ENCODE results near the gene CACNA2D1. TPM values are rescaled to one million over a fixed set of nuclear protein-coding genes. Genes with fewer than 3 reads are reported as not detected.

CACNA2D1 gene
- total RNA-seq, 4 donors from 2014 or later = 29.8 to 47.6 (median 36.6) TPM

- no peak overlapping the region for H3K4me3 ChIP-seq
- H3K36me3 ChIP-seq = no peaks in the 10 kb centered on the region
- H3K4me1 ChIP-seq = no peaks in the 10 kb centered on the region
- no peaks in the 10 kb centered on the region for H3K27me3 ChIP-seq
- no peak for ATAC-seq
- TF ChIP-seq EP300 (IDR thresholded peaks at IDR 0.05) (no peak), CTCF (IDR thresholded peaks at IDR 0.05) (no peak), POLR2A (IDR thresholded peaks at IDR 0.05) (no peak), POLR2AphosphoS5 (IDR thresholded peaks at IDR 0.05) (no peak)
- no peak overlapping the region for H3K27ac ChIP-seq
- H3K9me3 ChIP-seq = no peaks in the 10 kb centered on the region
These were observed 168.9 kb downstream of the CACNA2D1 start for GRCh38 chr7:82274681-82275080.

GRCh38 chr7:82273886-82274285, 169.7 kb downstream of the CACNA2D1 start:
- WGBS, 2 donors (ENCODE audit: low coverage in 1 of 2) = 65 to 72% methylated on average over 3 of the region's 3 CpGs
- Histone ChIP-seq H3K4me1 (no peaks in the 10 kb centered on the region), H3K9me3 (no peaks in the 10 kb centered on the region), H3K27me3 (no peaks in the 10 kb centered on the region), H3K4me3 (no peak overlapping the region), H3K27ac (no peak overlapping the region), H3K36me3 (no peaks in the 10 kb centered on the region)
- TF ChIP-seq CTCF (IDR thresholded peaks at IDR 0.05) (no peak), EP300 (IDR thresholded peaks at IDR 0.05) (no peak), POLR2A (IDR thresholded peaks at IDR 0.05) (no peak), POLR2AphosphoS5 (IDR thresholded peaks at IDR 0.05) (no peak)
- ATAC-seq = no peak

GRCh38 chr7:82270870-82271269, 172.7 kb downstream of the CACNA2D1 start:
- no peaks in the 10 kb centered on the region for H3K4me1 ChIP-seq
- 80 to 100% methylated on average over 1 of the region's 1 CpG for WGBS, 2 donors (ENCODE audit: low coverage in 1 of 2)
- H3K36me3 ChIP-seq = no peaks in the 10 kb centered on the region
- no peaks in the 10 kb centered on the region for H3K9me3 ChIP-seq
- no peak for ATAC-seq
- no peaks in the 10 kb centered on the region for H3K27me3 ChIP-seq
- no peak overlapping the region for H3K4me3 ChIP-seq
- TF ChIP-seq POLR2A (IDR thresholded peaks at IDR 0.05) (no peak), POLR2AphosphoS5 (IDR thresholded peaks at IDR 0.05) (no peak), CTCF (IDR thresholded peaks at IDR 0.05) (no peak), EP300 (IDR thresholded peaks at IDR 0.05) (no peak)
- H3K27ac ChIP-seq = no peak overlapping the region

- H3K4me3 ChIP-seq = no peak overlapping the region
- no peak for ATAC-seq
- no peaks in the 10 kb centered on the region for H3K27me3 ChIP-seq
- TF ChIP-seq EP300 (IDR thresholded peaks at IDR 0.05) (no peak), POLR2AphosphoS5 (IDR thresholded peaks at IDR 0.05) (no peak), CTCF (IDR thresholded peaks at IDR 0.05) (no peak), POLR2A (IDR thresholded peaks at IDR 0.05) (no peak)
- H3K27ac ChIP-seq = no peak overlapping the region
- no peaks in the 10 kb centered on the region for H3K9me3 ChIP-seq
- H3K36me3 ChIP-seq = no peaks in the 10 kb centered on the region
- 43 to 75% methylated on average over 1 of the region's 1 CpG for WGBS, 2 donors (ENCODE audit: low coverage in 1 of 2)
- H3K4me1 ChIP-seq = peaks cover 0 to 4% (median 2%) of the 10 kb centered on the region in 3 donors
These were observed 174.9 kb downstream of the CACNA2D1 start for GRCh38 chr7:82268632-82269031.

GRCh38 chr7:82266081-82266480, 177.5 kb downstream of the CACNA2D1 start:
- Histone ChIP-seq H3K4me3 (no peak overlapping the region), H3K4me1 (peaks cover 0 to 4% (median 2%) of the 10 kb centered on the region in 3 donors), H3K36me3 (no peaks in the 10 kb centered on the region), H3K9me3 (no peaks in the 10 kb centered on the region), H3K27me3 (no peaks in the 10 kb centered on the region), H3K27ac (no peak overlapping the region)
- no peak for ATAC-seq
- TF ChIP-seq EP300 (IDR thresholded peaks at IDR 0.05) (no peak), CTCF (IDR thresholded peaks at IDR 0.05) (no peak), POLR2A (IDR thresholded peaks at IDR 0.05) (no peak), POLR2AphosphoS5 (IDR thresholded peaks at IDR 0.05) (no peak)
